Lower leg skin (tissue), 3 donors: ENCODE measurements around the gene PAX5.

Source experiments
- CTCF ChIP-seq, 3 donors: fragments of 450-650 bp; IDR thresholded peaks; one replicate each; pipeline ENCODE4 v1.5.1; 2016; ENCODE audit warnings: antibody characterized with exemption in 3 of 3, mild to moderate bottlenecking in 3 of 3, moderate library complexity in 2 of 3
- POLR2A ChIP-seq, 2 donors: fragments of 450-650 bp; IDR thresholded peaks; one replicate each; pipeline ENCODE4 v1.6.1; 2016 to 2017; ENCODE audit warnings: antibody characterized with exemption in 2 of 2, mild to moderate bottlenecking in 1 of 2, moderate library complexity in 1 of 2

GRCh38 chr9:36867241-36867640 lies 166.8 kb downstream of the PAX5 start:
- TF ChIP-seq CTCF (IDR thresholded peaks at IDR 0.05) (no peak), POLR2A (IDR thresholded peaks at IDR 0.05) (no peak)
